HG03521 (cell line): ENCODE measurements around the gene AICDA.
"Not testable (repeated sequence)": the region's sequence is repeated elsewhere in the genome, so short reads cannot be mapped to it uniquely, and the experiment has no call there.

Experiments
- ATAC-seq: cut with Tn5 transposase; IDR thresholded peaks from one replicate; pipeline ENCODE4 v1.9.1; 2021; ENCODE audit warnings: mild to moderate bottlenecking, moderate library complexity; ENCODE audit not compliant: unreplicated experiment

Gene AICDA

GRCh38 chr12:8613881-8614280 is 1.2 kb upstream of the AICDA start:
- not testable (repeated sequence) for ATAC-seq

GRCh38 chr12:8609061-8609570 is 3.5 kb downstream of the AICDA start:
- ATAC-seq = no peak

GRCh38 chr12:8606890-8607289 is 5.8 kb downstream of the AICDA start:
- no peak for ATAC-seq

GRCh38 chr12:8605057-8605456 is 7.6 kb downstream of the AICDA start:
- ATAC-seq = no peak

- ATAC-seq = no peak
These were observed 8.8 kb downstream of the AICDA start for GRCh38 chr12:8603856-8604255.

GRCh38 chr12:8603286-8603685 is 9.4 kb downstream of the AICDA start:
- ATAC-seq = no peak

GRCh38 chr12:8596561-8596960 is 16.1 kb downstream of the AICDA start:
- no peak for ATAC-seq

- no peak for ATAC-seq
These were observed 18.6 kb downstream of the AICDA start for GRCh38 chr12:8594072-8594471.

- no peak for ATAC-seq
These were observed 19.4 kb downstream of the AICDA start for GRCh38 chr12:8593246-8593645.

- peak; percentile 59 for ATAC-seq
These were observed 21.7 kb downstream of the AICDA start for GRCh38 chr12:8590842-8591545.

GRCh38 chr12:8589679-8590078 is 23.0 kb downstream of the AICDA start:
- no peak for ATAC-seq

GRCh38 chr12:8584478-8584877 is 28.2 kb downstream of the AICDA start:
- ATAC-seq = not testable (repeated sequence)

- ATAC-seq = no peak
These were observed 28.7 kb downstream of the AICDA start for GRCh38 chr12:8584004-8584403.

GRCh38 chr12:8581098-8581784 is 31.4 kb downstream of the AICDA start:
- ATAC-seq = no peak

- no peak for ATAC-seq
These were observed 34.8 kb downstream of the AICDA start for GRCh38 chr12:8577879-8578278.

GRCh38 chr12:8572507-8572906 is 40.2 kb downstream of the AICDA start:
- no peak for ATAC-seq

- no peak for ATAC-seq
These were observed 46.1 kb downstream of the AICDA start for GRCh38 chr12:8566525-8566924.

- not testable (repeated sequence) for ATAC-seq
These were observed 46.6 kb downstream of the AICDA start for GRCh38 chr12:8566052-8566451.

- ATAC-seq = no peak
These were observed 48.0 kb downstream of the AICDA start for GRCh38 chr12:8564656-8565055.

- ATAC-seq = no peak
These were observed 49.3 kb downstream of the AICDA start for GRCh38 chr12:8563356-8563755.

GRCh38 chr12:8562310-8562709 is 50.3 kb downstream of the AICDA start:
- no peak for ATAC-seq

- no peak for ATAC-seq
These were observed 51.6 kb downstream of the AICDA start for GRCh38 chr12:8561011-8561410.
